HG02798 (cell line): ENCODE measurements around the gene ACE2.
"Not testable (repeated sequence)": the region's sequence is repeated elsewhere in the genome, so short reads cannot be mapped to it uniquely, and the experiment has no call there.

Experiments used
- ATAC-seq: cut with Tn5 transposase; IDR thresholded peaks from one replicate; pipeline ENCODE4 v1.9.1; 2021; ENCODE audit warnings: mild to moderate bottlenecking; ENCODE audit not compliant: unreplicated experiment, poor library complexity

The ACE2 gene

DNA sequence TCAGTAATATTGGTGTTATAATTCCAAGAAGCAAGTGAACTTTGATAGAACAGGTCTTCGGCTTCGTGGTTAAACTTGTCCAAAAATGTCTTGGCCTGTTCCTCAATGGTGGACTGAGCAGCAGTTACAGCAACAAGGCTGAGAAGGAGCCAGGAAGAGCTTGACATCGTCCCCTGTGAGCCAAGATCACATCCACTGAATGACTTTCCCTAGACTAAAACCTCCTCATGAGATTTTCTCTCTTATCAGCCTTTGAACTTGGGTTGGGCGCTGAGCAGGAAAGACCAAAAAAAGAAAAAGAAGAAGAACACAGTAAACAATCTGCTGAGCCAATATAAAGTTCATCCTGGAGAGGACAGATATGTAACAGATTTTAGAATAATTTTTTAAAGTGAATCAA, at the start of gene ACE2:
ACE2 (minus strand) TSS at position 216 of the 400 bp plus-strand sequence; CDS start at position 167, 49 bp downstream.
- no peak for ATAC-seq

DNA sequence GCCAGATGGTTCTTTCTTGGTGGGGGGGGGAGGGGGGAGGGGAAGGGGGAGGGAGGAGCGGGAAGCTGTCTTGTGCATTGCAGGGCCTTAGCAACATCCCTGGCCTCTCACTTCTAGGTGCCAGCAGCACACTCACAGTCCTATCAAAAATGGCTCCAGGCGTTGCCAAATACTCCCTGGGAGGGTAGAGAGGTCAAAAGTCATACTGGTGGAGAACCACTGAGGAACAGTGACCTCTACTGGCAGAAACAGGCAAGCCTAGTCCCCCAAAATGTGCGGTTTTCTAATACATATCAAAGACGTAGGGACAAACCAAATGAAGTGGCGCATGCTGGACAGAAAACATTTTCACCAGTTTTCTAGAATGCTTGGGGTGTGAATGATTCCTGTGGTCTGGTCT, 46.8 kb upstream of the ACE2 start:
- ATAC-seq: not testable (repeated sequence)

DNA sequence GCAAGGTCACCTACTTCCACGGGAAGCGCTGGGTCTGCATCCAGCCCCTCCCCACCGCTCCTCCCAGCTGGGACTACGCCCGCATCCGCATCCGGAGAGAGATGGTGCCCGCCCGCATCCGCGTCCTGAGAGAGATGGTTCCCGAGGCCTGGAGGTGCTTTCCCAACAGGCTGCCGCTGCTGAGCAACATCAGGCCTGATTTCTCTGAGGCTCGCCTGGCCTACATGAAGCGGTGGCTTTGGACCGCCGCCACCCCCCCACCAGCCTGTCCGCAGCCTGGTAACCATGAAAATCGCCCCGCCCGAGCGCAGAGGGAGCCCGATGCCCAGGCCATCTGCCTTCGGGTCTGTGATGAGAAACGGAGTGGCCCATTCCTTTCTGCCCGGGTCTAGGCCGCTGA, 45.8 kb upstream of the ACE2 start:
- ATAC-seq: no peak

DNA sequence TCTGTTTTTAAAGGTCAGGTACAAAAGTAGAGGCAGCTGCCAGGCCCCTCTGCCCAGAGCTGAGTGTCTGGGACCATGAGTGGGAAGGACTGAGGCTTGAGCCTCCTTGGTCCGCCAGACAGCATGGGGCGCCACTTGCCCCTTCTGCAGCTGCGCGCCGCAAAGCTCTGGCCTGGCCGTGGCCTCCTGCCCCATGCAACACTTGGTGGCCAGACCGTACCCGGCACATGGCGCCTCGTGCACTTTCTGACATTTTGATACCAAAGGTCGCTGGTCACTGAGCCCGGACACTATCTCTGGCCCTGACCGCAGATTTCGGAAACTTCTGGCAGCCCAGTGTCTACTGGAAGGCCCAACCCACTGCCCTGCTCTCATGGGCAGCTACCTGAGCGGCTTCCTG, 45.3 kb upstream of the ACE2 start:
- ATAC-seq: no peak

DNA sequence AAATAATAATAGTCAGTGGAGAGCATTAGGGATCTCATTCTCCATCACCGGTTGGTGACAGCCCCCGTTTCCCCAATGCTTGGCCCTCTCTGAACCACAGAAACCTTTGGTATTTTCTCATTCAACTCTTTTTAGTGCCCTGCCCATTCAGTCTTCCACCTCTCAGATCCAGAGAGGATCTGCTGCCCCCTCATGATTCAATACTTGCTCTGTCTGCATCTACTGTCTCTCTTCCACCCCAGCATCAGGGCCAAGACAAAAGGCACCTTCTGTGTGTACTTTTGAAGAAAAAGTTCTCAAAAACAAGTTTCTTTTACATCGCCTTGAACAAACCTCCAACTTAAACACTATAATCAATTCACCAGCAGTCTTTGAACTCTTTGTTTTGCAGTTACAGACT, 44.5 kb upstream of the ACE2 start:
- no peak for ATAC-seq

DNA sequence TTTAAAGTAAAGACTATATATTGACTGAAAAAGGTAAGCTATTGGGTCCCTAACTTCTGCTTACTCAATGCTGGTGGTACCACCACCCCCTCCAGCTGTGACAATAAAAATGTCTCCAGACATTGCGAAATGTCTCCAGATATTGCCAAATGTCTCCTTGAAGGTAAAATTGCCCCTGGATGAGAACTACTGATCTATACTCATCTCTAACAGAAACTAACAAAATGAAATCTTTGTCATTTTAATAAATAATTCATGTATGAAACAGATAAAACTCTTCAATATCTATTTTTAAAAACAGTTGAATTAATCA, 43.8 kb upstream of the ACE2 start:
- no peak for ATAC-seq

DNA sequence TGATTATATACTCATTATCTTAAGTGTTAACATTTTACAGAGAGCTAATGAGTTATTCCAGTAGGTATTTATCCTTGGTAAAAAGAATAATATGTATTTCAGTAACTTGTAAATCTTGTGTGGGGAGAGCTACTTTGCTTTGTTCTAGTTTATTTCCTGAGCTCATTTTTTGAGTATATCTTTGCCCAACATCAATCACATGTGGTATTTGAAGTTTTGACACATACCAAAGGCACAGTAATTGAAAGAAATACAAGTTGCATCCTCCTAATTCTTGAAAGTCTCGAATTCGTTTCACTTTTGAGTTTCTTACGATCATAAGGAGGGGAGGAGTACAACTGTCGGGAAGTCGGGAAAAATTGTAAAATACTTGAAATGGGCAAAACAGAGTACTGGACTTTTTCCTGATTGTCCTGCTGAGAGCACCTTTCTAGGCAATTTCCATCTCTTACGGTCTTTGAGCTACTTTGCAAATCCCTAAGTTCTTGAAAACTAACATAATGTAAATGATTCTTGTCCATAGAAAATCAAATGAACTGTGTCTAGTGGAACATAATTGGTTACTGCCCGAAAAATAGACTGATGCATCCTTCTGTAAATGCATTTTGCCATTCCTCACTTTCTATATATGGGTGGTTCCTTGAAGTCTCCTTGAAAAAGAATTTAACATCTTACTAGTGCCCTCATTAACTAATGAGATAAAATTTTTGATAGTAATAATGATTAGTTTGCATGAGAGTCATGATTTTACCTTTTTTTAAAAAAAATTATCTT, 43.2 kb upstream of the ACE2 start:
- no peak for ATAC-seq

DNA sequence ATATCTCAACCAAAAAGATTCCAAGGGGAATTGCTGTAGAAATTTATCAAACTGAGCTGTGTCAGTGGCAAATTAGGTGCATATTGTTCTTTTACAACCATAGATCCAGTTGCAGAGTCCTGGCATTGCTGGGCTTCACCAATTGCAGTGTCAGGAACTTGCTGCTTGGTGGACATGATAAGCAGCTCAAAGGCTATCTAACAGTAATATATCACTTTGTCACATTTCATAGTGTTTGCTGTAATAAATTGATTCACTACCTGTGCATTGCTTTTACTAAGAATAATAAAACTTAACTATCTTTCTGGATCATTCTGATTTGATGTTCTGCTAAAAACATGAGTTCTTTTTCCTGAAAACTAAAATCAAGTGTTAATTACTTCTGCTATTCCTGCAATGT, 30.9 kb upstream of the ACE2 start:
- ATAC-seq: no peak

DNA sequence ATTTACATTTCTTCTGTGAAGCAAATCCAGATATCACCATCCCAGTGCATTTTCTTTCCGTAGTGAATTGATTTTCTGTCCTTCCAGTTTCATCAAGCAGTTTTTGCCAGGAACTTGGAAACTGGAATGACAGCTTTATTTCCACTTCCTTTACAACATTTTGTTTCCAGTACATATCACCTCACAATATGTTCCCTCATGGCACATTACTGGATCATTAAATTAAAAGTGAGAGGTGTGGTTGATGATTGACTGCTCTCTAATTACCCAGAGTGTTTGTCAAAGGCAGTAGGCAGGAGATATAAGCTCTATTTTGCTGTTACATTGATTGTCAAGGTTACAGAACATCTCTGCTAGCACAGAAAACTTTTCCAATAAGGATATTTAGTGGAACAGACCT, 22.3 kb upstream of the ACE2 start:
- ATAC-seq: no peak

DNA sequence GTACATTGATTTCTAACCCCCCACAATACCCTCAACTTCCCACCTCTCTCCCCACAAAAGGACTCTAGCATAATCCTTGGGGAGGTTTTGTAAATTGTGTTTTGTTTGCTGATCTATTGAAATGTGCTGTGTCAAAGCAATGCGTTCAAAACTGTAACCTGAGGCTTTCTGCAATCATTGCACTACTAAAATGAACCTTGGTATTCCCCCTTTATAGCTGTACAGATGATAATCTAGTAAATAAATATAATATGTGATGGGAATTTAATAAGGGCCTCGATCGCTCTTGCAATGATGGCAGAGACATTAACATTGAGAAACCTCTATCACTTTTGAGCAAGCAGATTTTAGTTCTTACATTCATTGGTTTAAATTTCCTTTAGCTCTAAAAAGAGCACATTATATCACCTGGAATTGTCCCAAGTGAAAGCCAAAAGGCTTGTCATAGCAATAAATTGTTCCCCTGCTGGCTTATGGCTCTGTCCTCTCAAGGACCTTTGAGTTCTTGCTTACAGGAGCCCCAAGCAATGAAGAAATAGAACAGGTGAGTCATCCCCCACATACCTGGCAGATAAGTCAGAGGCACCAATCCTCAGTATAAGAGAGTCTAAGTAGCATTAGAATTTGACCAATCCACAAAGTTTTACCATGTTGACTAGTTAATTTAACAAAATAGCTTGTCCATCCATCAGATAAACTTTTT, 18.4 kb upstream of the ACE2 start:
- no peak for ATAC-seq

DNA sequence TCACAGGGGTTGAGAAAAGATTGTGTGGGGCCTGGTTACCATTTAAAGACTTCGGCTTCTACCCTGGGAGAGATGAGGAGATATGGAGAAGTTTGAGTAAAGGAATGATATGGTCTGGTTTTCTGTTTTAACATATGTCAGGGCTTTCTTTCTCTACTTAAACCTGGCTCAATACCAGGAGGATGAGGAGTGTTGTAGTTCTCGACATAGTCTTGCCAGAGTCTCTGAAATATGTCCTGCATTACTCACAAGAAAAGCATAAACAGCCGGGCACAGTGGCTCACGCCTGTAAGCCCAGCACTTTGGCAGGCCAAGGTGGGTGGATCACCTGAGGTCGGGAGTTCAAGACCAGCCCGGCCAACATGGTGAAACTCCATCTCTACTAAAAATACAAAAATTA, 16.4 kb upstream of the ACE2 start:
- ATAC-seq: no peak

DNA sequence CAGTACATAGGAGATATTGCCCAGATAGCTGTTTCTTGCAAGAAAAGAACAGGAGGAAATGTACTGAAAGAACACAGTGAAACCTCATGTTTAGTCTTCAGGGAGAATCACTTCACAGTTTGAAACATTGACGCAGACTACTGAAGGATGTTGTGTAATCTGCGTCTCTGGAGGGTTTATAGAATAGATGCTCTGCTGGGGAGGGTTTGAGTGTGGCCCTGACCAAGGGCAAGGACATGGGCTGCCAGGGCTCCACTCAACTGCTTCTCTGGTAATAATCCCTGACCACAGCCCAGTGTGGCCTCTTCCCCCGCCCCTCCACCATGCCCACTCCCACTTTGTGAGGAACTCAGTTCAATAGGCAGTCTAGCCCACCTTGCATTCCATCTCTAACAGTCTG, 15.8 kb upstream of the ACE2 start:
- no peak for ATAC-seq

DNA sequence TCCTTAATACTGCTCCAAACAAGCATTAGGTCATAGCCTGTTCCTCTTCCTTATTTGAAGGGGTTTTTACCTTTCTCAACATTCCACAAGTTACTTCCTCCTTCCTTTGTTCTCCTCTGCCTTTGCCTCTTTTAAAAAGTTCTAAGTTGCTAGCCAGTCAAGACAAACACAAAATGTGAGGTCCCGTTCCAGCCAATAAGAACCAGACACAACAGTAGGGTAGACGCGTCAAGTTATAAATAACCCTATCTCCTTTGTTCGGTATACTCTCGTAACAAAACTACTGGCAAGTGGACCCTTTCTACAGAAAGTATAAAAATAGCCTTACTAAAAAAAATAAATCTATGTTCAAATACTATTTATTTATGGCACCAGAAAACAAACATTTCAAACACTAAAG, 6.3 kb upstream of the ACE2 start:
- no peak for ATAC-seq

DNA sequence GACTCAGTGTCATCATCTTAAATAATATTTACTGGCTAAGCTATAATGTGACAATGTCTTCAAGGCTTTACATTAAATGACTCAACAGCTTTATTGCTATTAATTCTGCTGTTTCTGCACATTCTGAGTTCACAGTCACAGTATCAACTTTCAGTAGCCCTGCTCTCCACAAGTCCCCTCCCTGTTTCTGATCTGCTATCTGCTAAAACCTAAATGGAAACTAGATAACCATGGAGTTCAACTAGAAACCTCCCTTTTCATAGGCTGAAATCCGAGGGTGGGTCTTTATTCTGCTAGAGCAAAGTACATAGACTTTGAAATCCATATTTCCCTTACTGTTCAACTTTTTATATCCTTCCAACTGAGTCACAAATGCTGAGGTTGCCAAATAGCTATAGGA, 5.4 kb upstream of the ACE2 start:
- no peak for ATAC-seq

DNA sequence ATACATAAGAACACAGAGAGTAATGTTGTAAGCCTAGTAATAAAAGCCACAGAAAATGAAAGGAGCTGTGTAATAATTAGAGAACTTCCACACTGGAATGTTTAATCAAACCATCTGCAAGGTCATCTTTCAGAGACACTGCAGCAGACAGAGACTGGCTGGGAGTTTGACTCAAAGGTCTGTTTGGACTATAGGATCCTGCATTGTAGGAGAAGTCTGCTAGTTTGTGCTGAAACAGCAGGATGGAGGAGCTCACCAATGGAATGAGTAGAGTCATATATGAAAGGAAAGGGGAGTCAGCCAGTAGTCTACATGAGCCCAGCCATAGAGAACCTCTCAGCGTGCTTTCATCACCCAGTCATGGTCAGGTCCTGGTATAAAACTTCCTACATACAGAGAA, 4.5 kb upstream of the ACE2 start:
- ATAC-seq: no peak

DNA sequence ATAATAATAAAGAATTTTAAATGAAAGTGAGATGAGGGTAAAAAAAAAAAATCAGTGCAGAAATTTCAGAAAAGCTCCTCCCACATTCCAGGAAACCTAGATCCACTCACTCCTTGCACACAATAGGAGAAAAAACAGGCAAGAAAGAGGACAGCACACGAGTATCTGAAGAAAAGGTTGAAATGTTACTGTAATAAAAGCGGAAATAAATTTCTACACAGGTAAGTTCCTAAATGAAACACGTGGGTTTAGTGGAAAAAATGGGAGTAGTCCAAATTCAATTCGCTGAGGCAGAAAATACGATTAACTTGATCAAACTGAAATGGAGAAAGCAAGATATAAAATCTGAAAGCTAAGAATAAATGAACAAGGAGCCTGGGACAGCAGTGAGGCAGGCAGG, 2.0 kb upstream of the ACE2 start:
- ATAC-seq: no peak

DNA sequence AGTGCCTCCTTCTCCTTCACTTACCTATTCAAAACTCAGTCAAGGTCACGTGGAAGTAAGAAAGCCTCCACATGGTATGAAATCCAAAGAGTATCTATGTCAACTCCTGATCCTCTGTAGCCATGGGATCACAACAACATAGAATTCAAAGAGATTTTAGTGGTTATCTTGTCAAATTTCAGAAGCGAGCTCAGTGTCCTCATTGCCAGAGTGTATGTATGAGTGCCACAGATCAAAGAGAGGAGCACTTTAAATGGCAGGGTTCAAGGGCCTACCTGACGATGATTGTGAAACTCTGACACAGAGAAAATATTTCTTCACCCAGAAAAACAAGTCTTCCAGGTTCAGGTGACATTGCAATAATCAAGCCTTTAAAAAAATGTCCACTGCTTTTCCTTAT, 1.2 kb upstream of the ACE2 start:
- no peak for ATAC-seq

DNA sequence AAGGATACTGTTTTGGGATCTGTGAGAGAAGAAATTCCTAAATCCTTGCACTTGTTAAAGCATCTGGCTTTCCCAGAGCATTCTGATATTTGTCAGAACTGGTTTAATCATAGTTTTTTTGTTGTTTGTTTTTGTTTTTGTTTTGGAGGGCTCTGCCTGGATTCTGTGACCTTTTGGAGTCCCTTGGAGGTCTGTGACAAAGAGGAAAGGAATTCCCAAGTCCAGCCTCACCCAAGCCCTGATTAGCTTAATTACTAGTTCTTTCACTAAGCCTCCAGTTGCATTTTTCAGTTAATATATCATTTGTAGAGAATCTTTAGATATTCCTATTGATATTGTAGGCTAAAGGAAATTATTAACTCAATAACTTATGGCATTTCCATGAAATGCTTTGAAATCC, 711 bp downstream of the ACE2 start:
- ATAC-seq: no peak

DNA sequence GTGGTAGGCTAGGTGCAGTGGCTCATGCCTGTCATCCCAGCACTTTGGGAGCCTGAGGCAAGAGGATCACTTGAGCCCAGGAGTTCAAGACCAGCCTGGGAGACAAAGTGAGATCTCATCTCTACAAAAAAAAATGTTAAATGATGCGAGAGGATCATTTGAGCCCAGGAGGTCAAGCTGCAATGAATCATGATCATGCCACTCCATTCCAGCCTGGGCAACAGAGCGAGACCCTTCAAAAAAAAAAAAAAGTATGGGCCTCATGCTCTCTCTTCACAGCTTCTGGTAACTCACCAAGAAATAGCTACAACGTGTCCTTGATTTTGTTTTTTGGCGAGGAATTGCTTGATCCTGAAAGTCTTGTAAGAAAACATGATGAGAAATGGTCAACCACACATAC, 1.3 kb downstream of the ACE2 start:
- no peak for ATAC-seq

DNA sequence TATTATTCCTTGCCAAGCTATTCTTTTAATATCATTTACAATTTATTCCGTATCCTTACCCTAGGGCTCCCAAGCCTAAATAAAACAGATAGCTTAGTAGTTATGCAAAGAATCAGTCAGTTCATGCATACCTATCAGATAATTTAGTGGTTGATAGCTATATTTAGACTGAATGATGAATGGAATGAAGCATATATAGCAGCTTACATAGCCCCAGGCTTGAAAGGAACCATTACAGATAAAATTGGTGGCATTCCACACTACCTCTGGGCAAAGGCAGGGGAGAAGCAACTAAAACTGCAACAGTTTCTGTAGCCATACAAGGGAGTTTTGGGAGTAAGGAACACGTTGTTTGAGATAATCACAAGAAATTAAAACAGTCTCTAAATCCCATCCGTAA, 2.7 kb downstream of the ACE2 start:
- no peak for ATAC-seq

DNA sequence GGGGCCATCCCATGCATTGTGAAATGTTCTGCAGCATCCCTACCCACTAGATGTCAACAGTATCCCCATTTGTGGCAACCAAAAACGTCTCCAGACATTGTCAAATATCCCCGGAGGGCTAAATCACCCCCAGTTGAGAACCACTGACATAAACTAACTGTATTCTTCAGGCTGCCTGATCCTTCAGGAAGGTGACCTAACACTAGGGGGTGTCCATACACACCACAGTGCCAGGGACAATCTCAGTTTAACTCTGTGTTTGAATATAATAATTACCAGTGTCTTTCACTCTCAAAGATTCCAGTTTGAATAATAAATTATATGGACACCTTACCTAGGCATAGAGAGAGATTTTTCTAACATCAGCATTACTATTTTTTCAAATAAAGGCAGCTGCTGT, 6.4 kb downstream of the ACE2 start:
- ATAC-seq: no peak
